ENCODE measurements around the gene PSAPL1.

The PSAPL1 gene, protein sequence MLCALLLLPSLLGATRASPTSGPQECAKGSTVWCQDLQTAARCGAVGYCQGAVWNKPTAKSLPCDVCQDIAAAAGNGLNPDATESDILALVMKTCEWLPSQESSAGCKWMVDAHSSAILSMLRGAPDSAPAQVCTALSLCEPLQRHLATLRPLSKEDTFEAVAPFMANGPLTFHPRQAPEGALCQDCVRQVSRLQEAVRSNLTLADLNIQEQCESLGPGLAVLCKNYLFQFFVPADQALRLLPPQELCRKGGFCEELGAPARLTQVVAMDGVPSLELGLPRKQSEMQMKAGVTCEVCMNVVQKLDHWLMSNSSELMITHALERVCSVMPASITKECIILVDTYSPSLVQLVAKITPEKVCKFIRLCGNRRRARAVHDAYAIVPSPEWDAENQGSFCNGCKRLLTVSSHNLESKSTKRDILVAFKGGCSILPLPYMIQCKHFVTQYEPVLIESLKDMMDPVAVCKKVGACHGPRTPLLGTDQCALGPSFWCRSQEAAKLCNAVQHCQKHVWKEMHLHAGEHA

GRCh38 chr4:7434766-7435150 is at the start of gene PSAPL1:
Gene PSAPL1 (minus strand): TSS chr4:7434930. CDS start chr4:7434879, 51 bp downstream.
- peak; percentile 32 for DNase-seq (ENCODE audit: low read depth)

- no peak for DNase-seq (ENCODE audit: low read depth)
Observed at GRCh38 chr4:7481227-7481626, 46.5 kb upstream of the PSAPL1 start.

DNA sequence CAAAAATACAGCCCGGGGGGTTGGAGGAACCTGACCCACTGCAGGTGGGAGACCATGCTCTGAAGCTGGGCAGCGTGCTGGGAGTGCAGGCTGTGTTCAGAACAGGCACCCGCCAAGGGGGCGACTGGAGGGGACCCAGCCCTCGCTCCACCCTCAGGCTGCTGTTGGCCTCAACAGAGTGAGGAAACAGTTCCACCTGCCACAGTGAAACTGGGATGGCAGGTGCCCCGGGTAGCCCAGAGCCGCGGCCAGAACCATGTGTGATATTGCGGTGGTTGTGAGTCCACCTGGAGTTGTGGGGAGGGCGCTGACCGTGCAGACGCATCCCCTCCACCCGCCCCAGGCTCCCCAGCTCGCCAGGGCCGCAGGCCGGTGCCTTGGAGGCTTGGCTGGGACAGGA is 45.7 kb upstream of the PSAPL1 start:
- no peak for DNase-seq (ENCODE audit: low read depth)

- DNase-seq (ENCODE audit: low read depth) = no peak
Observed at GRCh38 chr4:7478665-7479064, 43.9 kb upstream of the PSAPL1 start.

GRCh38 chr4:7477695-7478094 is 43.0 kb upstream of the PSAPL1 start:
- no peak for DNase-seq (ENCODE audit: low read depth)

DNA sequence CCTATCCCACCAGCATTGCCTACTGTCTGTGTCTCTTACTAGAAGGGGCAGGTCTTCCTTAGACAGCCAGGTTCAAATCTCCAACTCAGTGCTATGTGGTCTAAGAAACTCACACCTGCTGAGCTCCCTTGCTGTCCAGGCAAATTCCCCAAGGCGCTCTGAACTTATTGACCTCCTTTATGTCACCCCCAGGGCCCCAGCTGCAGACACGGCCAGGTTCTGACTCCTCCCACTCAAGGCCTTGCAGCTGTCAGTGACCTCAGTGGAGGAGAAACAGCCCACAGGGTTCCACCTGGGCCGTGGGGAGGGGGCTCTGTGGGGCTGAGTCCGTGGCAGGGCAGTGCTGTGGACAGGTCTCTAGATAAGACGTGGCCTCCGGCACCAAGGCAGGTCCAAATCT is 42.1 kb upstream of the PSAPL1 start:
- DNase-seq (ENCODE audit: low read depth) = no peak

GRCh38 chr4:7475207-7475606 is 40.5 kb upstream of the PSAPL1 start:
- DNase-seq (ENCODE audit: low read depth) = no peak

DNA sequence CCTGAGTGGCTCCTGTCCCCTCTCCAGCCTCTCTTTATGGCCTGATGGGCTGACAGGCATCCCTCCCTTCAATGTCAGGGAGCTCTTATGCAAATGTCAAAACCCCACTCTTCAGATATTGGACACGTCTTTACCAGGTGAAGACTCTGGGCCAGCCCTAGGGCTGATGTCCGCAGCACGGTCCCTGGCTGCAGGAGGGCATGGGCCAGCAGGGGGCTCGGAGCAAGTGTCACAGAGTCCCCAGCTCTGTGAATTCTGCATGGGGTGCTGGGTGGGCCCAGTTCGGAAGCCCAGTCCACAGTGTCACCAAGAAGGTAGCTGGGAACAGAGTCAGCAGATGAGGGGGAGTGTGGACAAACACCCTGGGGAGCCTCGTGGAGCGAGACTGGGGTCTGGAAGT is 39.6 kb upstream of the PSAPL1 start:
- DNase-seq (ENCODE audit: low read depth) = no peak

DNA sequence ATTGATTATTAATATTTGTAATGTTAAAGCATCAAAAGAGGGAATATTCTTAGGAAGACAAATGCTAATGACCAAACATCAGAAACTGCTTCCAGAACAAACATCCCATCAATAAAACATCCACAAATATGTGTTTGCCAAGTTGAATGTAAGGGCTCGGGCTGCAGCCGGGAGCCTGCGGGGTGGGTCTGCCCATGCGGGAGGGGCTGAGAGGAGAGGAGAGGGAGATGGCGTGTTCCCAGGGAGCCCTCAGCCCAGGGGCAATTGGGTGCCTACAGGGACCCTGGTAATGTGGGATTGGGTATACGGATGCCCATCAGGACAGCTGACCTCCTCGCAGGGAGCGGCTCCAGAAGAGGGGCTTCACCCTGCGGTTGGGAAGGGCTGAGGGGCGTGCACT is 38.4 kb upstream of the PSAPL1 start:
- DNase-seq (ENCODE audit: low read depth) = no peak

GRCh38 chr4:7472442-7473013 is 37.8 kb upstream of the PSAPL1 start:
- DNase-seq (ENCODE audit: low read depth) = no peak

- no peak for DNase-seq (ENCODE audit: low read depth)
Observed at GRCh38 chr4:7470522-7471128, 35.9 kb upstream of the PSAPL1 start.

DNA sequence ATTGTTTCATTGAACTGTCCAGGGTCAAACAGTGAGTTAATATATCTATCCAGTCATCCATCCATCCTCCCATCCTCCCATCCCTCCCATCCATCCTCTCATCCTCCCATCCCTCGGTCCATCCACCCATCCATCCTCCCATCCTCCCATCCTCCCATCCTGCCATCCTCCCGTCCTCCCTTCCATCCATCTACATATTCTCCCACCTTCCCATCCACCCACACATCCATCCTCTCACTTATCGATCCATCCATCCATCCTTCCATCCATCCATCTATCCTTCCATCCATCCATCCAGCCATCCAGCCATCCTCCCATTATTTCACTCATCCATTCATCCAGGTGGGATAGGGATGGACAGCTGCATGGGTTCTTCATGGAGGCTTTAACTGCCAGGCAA is 35.4 kb upstream of the PSAPL1 start:
- DNase-seq (ENCODE audit: low read depth) = no peak

DNA sequence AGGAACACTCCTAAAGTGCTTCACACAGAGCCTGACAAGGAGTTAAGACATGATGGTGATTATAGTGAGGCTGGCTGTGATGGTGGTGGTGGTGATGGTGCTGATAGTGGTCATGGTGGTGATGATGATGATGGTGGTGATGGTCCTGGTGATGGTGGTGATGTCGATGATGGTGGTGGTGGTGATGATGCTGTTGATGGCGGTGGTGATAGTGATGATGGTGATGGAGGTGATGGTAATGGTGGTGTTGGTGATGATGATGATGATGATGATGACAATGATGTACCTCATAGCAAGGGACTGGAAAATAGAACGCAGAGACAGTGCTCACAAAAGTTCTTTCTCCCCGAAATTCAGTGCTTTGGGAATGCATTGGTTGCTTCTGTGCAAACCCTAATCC is 34.3 kb upstream of the PSAPL1 start:
- no peak for DNase-seq (ENCODE audit: low read depth)

GRCh38 chr4:7467471-7467870 is 32.7 kb upstream of the PSAPL1 start:
- DNase-seq (ENCODE audit: low read depth) = no peak

DNA sequence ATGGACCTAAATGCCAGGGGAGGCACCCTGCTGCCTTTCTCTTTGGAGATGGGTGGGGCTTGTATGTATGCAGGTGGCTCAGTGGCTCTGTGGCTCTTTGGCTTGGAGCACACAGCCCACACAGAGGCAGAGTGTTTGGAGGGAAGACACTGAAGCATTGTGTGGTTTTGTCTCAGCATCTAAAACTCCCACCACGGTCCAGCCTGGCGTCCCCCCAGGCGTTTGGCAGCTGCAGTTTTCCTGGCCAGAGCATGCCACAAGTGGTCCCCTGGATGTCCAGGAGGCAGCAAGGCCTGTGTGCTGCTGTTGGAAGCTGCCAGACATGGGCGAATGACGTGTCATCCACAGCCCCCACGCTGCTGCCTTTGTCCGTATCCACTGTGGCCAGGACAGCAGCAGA is 32.2 kb upstream of the PSAPL1 start:
- DNase-seq (ENCODE audit: low read depth) = no peak

DNA sequence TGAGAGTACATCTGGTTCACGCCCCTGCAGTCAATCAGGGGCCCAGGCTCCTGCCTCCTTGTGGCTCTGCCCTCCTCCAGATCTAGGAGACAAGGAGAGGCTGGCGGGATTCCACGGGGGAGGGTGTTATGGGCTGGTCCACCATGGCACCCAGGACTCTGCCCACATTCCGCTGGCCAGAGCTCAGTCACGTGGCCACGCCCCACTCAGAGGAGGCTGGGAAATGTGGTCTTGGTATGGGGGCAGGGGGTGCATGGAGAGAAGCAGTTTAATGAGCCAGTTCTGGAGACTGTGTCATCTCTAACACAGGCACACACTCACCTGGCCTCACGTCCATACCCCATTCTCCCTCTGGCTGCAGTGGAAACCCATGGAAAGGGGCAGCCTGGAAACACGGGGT is 31.5 kb upstream of the PSAPL1 start:
- no peak for DNase-seq (ENCODE audit: low read depth)

DNA sequence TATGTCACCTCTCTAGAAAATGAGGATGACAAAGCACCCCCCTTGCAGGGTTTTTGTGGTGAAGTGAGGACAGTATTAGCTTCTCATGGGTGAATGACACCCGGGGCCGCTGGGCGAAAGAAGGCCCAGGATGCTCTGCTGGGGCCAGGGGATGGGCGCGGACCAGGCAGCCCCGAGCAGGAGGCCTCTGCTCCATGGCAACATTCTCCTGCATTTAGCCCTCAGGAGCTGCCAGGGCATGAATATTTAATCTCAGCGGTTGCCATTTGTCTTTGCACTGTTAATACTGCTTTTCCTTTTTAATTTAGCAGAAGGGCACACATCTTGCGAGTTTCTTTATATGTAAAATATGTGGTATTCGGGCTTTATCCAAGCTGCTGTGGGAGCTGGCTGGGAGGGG is 30.3 kb upstream of the PSAPL1 start:
- no peak for DNase-seq (ENCODE audit: low read depth)

GRCh38 chr4:7464259-7464655 is 29.5 kb upstream of the PSAPL1 start:
- no peak for DNase-seq (ENCODE audit: low read depth)

DNA sequence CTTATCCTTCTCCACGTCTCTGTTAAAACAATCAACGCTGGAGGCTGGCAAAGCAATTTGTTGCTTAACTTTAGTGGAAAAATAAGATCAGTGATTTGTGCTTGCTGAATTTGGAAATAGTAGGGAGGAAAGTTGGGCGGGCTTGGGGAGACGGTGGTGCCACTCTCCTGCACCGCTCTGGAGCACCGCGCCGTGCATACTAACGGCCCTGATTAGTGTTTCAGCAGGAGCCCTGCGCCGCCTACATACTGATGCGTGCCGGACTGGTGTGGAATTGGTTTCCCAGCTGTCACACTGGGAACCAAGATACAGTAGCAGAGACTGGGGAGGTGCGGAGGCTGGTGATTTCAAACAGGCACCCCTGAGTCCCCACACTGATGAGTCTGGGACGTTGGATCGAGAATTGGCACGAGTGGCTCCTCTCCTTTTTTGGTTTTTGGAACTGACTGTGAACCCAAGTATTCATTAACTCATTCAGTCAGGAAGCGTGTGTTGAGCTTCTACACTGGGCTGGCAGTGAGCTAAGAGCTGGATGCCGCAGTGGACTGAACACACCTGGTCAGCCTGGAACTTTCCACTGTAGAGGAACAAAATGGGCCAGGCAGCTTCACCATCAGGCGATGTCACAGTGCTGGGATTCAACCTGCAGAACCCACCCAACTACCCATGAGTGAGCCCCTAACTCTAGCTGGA is 29.0 kb upstream of the PSAPL1 start:
- no peak for DNase-seq (ENCODE audit: low read depth)

GRCh38 chr4:7462509-7462971 is 27.8 kb upstream of the PSAPL1 start:
- no peak for DNase-seq (ENCODE audit: low read depth)

DNA sequence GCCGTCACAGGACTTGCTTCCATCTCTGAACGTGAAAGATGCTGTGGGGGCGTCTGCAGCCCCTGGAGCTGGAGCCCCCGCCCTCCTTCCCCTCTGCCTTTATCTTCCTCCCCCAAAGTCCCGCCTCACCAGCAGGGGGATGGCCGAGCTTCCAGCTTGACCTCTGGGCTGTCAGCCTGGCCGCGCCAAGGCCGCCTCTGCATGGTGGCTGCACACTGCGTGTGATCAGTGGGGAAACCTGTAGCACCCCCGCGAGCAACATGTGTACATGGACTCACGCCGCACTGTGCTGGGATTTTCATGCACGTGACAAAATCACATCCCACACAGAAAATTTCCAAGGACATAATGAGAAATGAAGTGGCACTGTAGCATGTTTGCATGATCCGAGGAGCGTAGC is 26.5 kb upstream of the PSAPL1 start:
- no peak for DNase-seq (ENCODE audit: low read depth)

DNA sequence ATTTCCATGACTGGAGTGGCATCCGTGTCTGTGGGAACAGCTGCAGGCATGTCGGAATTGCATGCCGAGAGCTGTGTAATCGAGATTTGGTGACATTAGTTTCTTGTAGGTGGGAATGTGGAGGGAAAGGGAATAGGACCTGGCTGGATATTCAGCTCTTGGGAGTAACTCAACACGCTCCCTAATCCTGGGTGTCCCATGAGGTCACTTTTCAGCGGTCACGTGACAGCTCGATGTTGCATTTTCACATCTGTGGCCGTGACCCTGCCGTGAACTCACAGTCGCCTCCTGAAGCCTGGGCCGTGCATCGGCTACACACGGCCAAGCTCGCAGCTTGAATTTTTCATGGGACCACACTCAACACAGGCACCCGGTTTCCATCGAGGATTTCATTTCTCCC is 25.8 kb upstream of the PSAPL1 start:
- DNase-seq (ENCODE audit: low read depth) = no peak

- DNase-seq (ENCODE audit: low read depth) = no peak
Observed at GRCh38 chr4:7459471-7459870, 24.7 kb upstream of the PSAPL1 start.

All from HS-5 (cell line).